Stimulated activated CD4-positive, alpha-beta T cell treated with anti-CD3 and anti-CD28 coated beads, Interleukin-1b, Interleukin-23, amount 100 ng/mL, for 48 hours (primary cell): Measurements from ENCODE around the gene ZNF423.
A peak's percentile ranks its signal among the peaks of the same experiment; 100 is the strongest.

Experiments
- DNase-seq: peaks from one replicate; pipeline ENCODE4 v3.0.0-alpha.2; 2020

The ZNF423 gene

GRCh38 chr16:49502136-49502881, 353.6 kb downstream of the ZNF423 start:
- no peak for DNase-seq

GRCh38 chr16:49499869-49500610, 355.9 kb downstream of the ZNF423 start:
- no peak for DNase-seq

- DNase-seq = no peak
Observed at GRCh38 chr16:49499414-49499785, 356.5 kb downstream of the ZNF423 start.

- DNase-seq = no peak
Observed at GRCh38 chr16:49498666-49499413, 357.1 kb downstream of the ZNF423 start.

- no peak for DNase-seq
Observed at GRCh38 chr16:49498264-49498663, 357.6 kb downstream of the ZNF423 start.

GRCh38 chr16:49497466-49497865, 358.4 kb downstream of the ZNF423 start:
- no peak for DNase-seq

GRCh38 chr16:49496656-49497055, 359.3 kb downstream of the ZNF423 start:
- DNase-seq = no peak

GRCh38 chr16:49495596-49496355, 360.1 kb downstream of the ZNF423 start:
- DNase-seq = no peak

GRCh38 chr16:49494891-49495566, 360.9 kb downstream of the ZNF423 start:
- DNase-seq = no peak

- DNase-seq = no peak
Observed at GRCh38 chr16:49494474-49494873, 361.4 kb downstream of the ZNF423 start.

- DNase-seq = no peak
Observed at GRCh38 chr16:49493836-49494235, 362.1 kb downstream of the ZNF423 start.

GRCh38 chr16:49492896-49493626, 362.9 kb downstream of the ZNF423 start:
- no peak for DNase-seq

- DNase-seq = peak; percentile 18
Observed at GRCh38 chr16:49491771-49492761, 363.8 kb downstream of the ZNF423 start.

GRCh38 chr16:49491106-49491670, 364.7 kb downstream of the ZNF423 start:
- DNase-seq = no peak

GRCh38 chr16:49490321-49490705, 365.6 kb downstream of the ZNF423 start:
- DNase-seq = no peak

GRCh38 chr16:49489686-49490320, 366.1 kb downstream of the ZNF423 start:
- DNase-seq = no peak

- DNase-seq = no peak
Observed at GRCh38 chr16:49488740-49489525, 367.0 kb downstream of the ZNF423 start.

- no peak for DNase-seq
Observed at GRCh38 chr16:49488336-49488735, 367.6 kb downstream of the ZNF423 start.

GRCh38 chr16:49487746-49488145, 368.2 kb downstream of the ZNF423 start:
- no peak for DNase-seq
